ENCODE data around the gene STMP1. TPM values are rescaled to one million over a fixed set of nuclear protein-coding genes. Genes with fewer than 3 reads are reported as not detected.

Gene STMP1
- total and polyA plus RNA-seq, 8 donors, result 7.2 to 21.4 (median 12.0) TPM

- DNase-seq (no peak), FAIRE-seq (no peak), ATAC-seq (peak in 2 of 4 donors; percentile 43 to 44)
- intact Hi-C loops (cut with DNase I), result no loop called here
- Histone ChIP-seq H3K4me1 (no peaks in the 10 kb centered on the region), H3K4me3 (no peak overlapping the region), H3K27ac (no peak overlapping the region), H3K27me3 (no peaks in the 10 kb centered on the region), H3K9me3 (no peaks in the 10 kb centered on the region), H3K36me3 (no peaks in the 10 kb centered on the region)
- 84 to 89% methylated on average over 12 of the region's 12 CpGs for WGBS, 2 donors
- TF ChIP-seq, protein P1, sequence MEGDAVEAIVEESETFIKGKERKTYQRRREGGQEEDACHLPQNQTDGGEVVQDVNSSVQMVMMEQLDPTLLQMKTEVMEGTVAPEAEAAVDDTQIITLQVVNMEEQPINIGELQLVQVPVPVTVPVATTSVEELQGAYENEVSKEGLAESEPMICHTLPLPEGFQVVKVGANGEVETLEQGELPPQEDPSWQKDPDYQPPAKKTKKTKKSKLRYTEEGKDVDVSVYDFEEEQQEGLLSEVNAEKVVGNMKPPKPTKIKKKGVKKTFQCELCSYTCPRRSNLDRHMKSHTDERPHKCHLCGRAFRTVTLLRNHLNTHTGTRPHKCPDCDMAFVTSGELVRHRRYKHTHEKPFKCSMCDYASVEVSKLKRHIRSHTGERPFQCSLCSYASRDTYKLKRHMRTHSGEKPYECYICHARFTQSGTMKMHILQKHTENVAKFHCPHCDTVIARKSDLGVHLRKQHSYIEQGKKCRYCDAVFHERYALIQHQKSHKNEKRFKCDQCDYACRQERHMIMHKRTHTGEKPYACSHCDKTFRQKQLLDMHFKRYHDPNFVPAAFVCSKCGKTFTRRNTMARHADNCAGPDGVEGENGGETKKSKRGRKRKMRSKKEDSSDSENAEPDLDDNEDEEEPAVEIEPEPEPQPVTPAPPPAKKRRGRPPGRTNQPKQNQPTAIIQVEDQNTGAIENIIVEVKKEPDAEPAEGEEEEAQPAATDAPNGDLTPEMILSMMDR (IDR thresholded peaks at IDR 0.05), result no peak
These were observed 8.8 kb upstream of the STMP1 start for GRCh38 chr7:135653340-135654080.

DNA sequence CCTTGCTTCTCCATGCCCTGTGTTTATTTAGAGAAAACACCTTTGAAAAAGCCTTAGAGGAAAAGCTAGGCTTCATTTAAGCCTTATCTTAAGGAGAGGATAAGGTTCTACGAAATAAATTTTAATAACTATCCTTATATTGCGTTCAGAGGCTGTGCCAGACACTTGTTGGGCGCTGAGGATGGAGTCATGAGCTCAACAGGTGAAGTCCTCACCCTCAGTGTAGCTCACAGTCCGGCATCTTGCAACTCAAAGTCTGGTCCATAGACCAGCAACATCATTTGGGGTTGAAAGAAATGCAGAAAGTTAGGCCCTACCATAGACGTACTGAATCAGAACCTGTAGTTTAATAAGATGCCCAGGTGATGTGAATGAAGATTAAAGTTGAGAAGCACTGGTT is 3.8 kb upstream of the STMP1 start:
- WGBS, 2 donors, result 77 to 86% methylated on average over 5 of the region's 5 CpGs

DNA sequence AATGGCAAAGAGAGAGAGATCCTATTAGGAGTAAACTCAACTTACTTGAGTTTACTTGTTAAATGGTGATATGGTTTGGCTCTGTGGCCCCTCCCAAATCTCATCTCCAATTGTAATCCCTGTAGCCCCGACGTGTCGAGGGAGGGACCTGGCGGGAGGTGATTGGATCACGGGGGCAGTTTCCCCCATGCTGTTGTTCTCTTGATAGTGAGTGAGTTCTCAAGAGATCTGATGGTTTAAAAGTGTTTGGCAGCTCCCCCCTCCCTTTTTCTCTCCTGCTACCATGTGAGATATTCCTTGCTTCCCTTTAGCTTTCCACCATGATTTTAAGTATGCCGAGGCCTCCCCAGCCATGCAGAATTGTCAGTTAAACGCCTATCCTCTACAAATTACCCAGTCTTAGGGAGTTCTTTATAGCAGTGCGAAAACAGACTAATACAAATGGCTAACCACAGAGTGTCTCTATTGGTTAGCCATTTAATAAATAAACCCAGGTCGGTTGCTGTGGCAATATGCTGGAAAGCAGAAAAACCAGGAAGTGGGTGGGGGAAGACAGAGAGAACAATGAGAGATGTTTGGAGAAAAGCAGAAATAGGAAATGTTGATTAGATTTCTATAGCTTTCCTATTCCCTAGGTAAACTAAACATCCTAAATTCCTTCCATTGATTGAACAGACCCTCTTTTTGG is 3.0 kb upstream of the STMP1 start:
- TF ChIP-seq, protein P1 (IDR thresholded peaks at IDR 0.05), result no peak
- FAIRE-seq (no peak), DNase-seq (no peak), ATAC-seq (no peak)
- intact Hi-C loops (cut with DNase I), result no loop called here
- no peaks in the 10 kb centered on the region for H3K27me3 ChIP-seq
- H3K4me3 ChIP-seq, result no peak overlapping the region
- WGBS, 2 donors, result 61 to 64% methylated on average over 9 of the region's 9 CpGs
- H3K27ac ChIP-seq, result no peak overlapping the region
- no peaks in the 10 kb centered on the region for H3K36me3 ChIP-seq
- H3K4me1 ChIP-seq, result peaks cover 0 to 11% (median 4%) of the 10 kb centered on the region in 3 donors
- H3K9me3 ChIP-seq, result no peaks in the 10 kb centered on the region

More for the DNA sequence above, 3.8 kb upstream of the STMP1 start:
- FAIRE-seq, result no peak
- Histone ChIP-seq H3K27ac (no peak overlapping the region), H3K27me3 (no peaks in the 10 kb centered on the region), H3K9me3 (no peaks in the 10 kb centered on the region), H3K4me3 (no peak overlapping the region), H3K36me3 (no peaks in the 10 kb centered on the region), H3K4me1 (peaks cover 0 to 6% (median 4%) of the 10 kb centered on the region in 3 donors)
- no peak for DNase-seq
- TF ChIP-seq, protein P1 (IDR thresholded peaks at IDR 0.05), result no peak
- intact Hi-C loops (cut with DNase I), result no loop called here
- ATAC-seq, result no peak

- DNase-seq, result peak in 5 of 6 donors; percentile 31 to 59 (median 33)
- H3K27me3 ChIP-seq, result no peaks in the 10 kb centered on the region
- no peaks in the 10 kb centered on the region for H3K9me3 ChIP-seq
- H3K36me3 ChIP-seq, result no peaks in the 10 kb centered on the region
- no peak for FAIRE-seq
- TF ChIP-seq, protein P1 (IDR thresholded peaks at IDR 0.05), result no peak
- peak overlapping the region; percentile 54 to 99 (median 65) for H3K4me3 ChIP-seq
- H3K4me1 ChIP-seq, result peaks cover 0 to 11% (median 4%) of the 10 kb centered on the region in 3 donors
- intact Hi-C loops (cut with DNase I), result no loop called here
- peak; percentile 61 to 67 (median 64) for ATAC-seq
- peak overlapping the region; percentile 73 to 87 (median 81) for H3K27ac ChIP-seq
- 35 to 40% methylated on average over 14 of the region's 14 CpGs for WGBS, 2 donors
These were observed 797 bp upstream of the STMP1 start for GRCh38 chr7:135661311-135662122.

All from pancreas (tissue), 10 donors.